ENCODE results near the gene F13A1. TPM values are rescaled to one million over a fixed set of nuclear protein-coding genes. Genes with fewer than 3 reads are reported as not detected.

Gene F13A1
- total RNA-seq, 1 experiment from 2014 or later, result not detected

DNA sequence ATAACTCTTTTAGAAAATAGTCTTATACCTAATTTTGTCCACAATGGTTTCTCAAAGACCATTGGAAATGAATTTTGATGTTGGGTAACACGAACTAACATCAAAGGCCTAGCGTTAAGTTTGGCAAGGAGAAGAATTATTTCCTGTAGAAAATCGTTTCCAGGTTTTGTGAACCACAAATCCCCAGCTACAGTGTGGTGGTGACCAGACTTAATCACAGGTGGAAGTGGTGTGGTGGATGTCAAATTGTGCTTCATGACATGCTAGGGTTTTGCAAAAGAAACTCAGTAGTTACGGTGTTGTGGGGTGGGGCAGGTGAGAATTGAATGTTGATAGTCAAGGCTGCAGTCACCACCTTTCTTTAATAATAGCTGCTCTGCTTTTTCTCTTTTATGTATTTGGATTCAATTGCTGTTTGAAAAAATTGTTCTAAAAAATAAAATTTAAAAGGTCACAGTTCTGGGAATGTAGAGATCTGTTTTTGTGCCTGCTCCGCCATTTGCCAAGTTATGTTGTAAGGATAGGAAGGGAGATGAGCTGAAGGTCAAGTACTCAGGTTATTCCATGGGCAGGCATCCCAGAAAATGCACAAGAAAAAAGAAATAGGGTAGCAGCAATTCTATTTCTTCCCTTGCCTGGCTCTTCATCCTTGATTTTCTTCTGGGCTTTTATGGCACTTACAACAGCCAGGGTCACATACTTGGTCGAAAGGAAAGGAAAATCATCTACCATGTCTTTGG lies 83.6 kb downstream of the F13A1 start:
- Mint-ChIP-seq H3K4me1 (ENCODE audit: low read depth, unreplicated experiment) (no peaks in the 10 kb centered on the region), H3K4me3 (ENCODE audit: low read depth, unreplicated experiment) (no peak overlapping the region), H3K27ac (ENCODE audit: unreplicated experiment) (no peak overlapping the region), H3K9me3 (ENCODE audit: low read depth, unreplicated experiment) (peaks cover 8% of the 10 kb centered on the region), H3K36me3 (ENCODE audit: insufficient read depth, unreplicated experiment) (no peaks in the 10 kb centered on the region), H3K27me3 (ENCODE audit: unreplicated experiment) (no peaks in the 10 kb centered on the region)
- no peak for DNase-seq
- BruUV-seq (replicated peaks), result no TSS peak
- intact Hi-C loops (cut with micrococcal nuclease; ENCODE audit: unreplicated experiment), result no loop called here
- CTCF ChIA-PET, result no interaction called here
- TF ChIP-seq CTCF (IDR thresholded peaks at IDR 0.05; ENCODE audit: unreplicated experiment), result no peak

DNA sequence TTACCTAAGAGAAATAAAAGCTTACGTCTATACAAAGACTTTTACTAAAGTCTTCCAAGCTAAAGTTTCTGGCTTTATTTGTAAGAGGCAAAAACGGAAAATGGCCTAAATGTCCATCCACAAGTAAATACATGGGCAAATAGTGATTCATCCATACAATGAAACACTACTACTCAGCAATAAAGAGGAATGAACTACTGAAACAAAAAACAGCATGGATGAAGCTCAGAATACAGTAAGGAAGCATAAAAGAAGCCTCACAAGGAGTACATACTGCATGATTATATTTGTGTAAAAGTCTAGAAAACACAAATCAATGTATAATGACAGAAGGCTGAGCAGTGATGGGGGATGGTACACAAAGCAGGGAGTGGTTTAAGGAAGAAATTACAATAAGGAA lies 84.7 kb downstream of the F13A1 start:
- DNase-seq, result no peak
- Mint-ChIP-seq H3K27me3 (ENCODE audit: unreplicated experiment) (no peaks in the 10 kb centered on the region), H3K4me3 (ENCODE audit: low read depth, unreplicated experiment) (no peak overlapping the region), H3K9me3 (ENCODE audit: low read depth, unreplicated experiment) (peaks cover 8% of the 10 kb centered on the region), H3K27ac (ENCODE audit: unreplicated experiment) (no peak overlapping the region), H3K36me3 (ENCODE audit: insufficient read depth, unreplicated experiment) (no peaks in the 10 kb centered on the region), H3K4me1 (ENCODE audit: low read depth, unreplicated experiment) (no peaks in the 10 kb centered on the region)
- TF ChIP-seq CTCF (IDR thresholded peaks at IDR 0.05; ENCODE audit: unreplicated experiment), result no peak
- intact Hi-C loops (cut with micrococcal nuclease; ENCODE audit: unreplicated experiment), result no loop called here
- BruUV-seq (replicated peaks), result no TSS peak
- CTCF ChIA-PET, result no interaction called here

DNA sequence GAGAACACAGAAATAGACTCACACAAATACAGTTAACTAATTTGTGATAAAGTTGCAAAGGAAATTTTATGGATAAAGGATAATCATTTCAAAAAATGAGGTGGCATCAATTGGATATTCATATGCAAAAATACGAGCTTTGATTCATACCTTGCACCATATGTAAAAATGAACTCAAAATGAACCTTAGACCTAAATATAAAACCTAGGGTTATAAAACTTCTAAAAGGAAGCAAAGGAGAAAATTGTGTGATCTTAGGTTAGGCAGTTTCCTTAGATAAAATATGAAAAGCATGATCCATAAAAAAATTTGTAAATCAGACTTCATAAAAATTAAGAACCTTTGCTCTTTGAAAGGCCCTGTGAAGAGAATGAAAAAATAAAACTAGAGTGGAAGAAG lies 85.5 kb downstream of the F13A1 start:
- CTCF ChIA-PET, result no interaction called here
- TF ChIP-seq CTCF (IDR thresholded peaks at IDR 0.05; ENCODE audit: unreplicated experiment), result no peak
- Mint-ChIP-seq H3K27me3 (ENCODE audit: unreplicated experiment) (no peaks in the 10 kb centered on the region), H3K36me3 (ENCODE audit: insufficient read depth, unreplicated experiment) (no peaks in the 10 kb centered on the region), H3K4me1 (ENCODE audit: low read depth, unreplicated experiment) (no peaks in the 10 kb centered on the region), H3K27ac (ENCODE audit: unreplicated experiment) (no peak overlapping the region), H3K4me3 (ENCODE audit: low read depth, unreplicated experiment) (no peak overlapping the region), H3K9me3 (ENCODE audit: low read depth, unreplicated experiment) (peaks cover 8% of the 10 kb centered on the region)
- intact Hi-C loops (cut with micrococcal nuclease; ENCODE audit: unreplicated experiment), result no loop called here
- no TSS peak for BruUV-seq (replicated peaks)
- DNase-seq, result no peak

- no peaks in the 10 kb centered on the region for H3K36me3 Mint-ChIP-seq (ENCODE audit: insufficient read depth, unreplicated experiment)
- CTCF ChIA-PET, result no interaction called here
- no TSS peak for BruUV-seq (replicated peaks)
- no peak for TF ChIP-seq CTCF (IDR thresholded peaks at IDR 0.05; ENCODE audit: unreplicated experiment)
- H3K9me3 Mint-ChIP-seq (ENCODE audit: low read depth, unreplicated experiment), result peaks cover 3% of the 10 kb centered on the region
- intact Hi-C loops (cut with micrococcal nuclease; ENCODE audit: unreplicated experiment), result no loop called here
- H3K27me3 Mint-ChIP-seq (ENCODE audit: unreplicated experiment), result no peaks in the 10 kb centered on the region
- H3K27ac Mint-ChIP-seq (ENCODE audit: unreplicated experiment), result no peak overlapping the region
- DNase-seq, result no peak
- no peaks in the 10 kb centered on the region for H3K4me1 Mint-ChIP-seq (ENCODE audit: low read depth, unreplicated experiment)
- H3K4me3 Mint-ChIP-seq (ENCODE audit: low read depth, unreplicated experiment), result no peak overlapping the region
These were observed 90.2 kb downstream of the F13A1 start for GRCh38 chr6:6230286-6230685.

All from Calu3 (cell line).